HEK293 (cell line): ENCODE results near the gene INPP1.

Experiments used
- CTCF ChIA-PET: fragments of 350-600 bp; formaldehyde crosslinking; extraction: SDS; loops from one replicate; lab custom pipeline; 2021; ENCODE audit warnings: antibody characterized with exemption; lab: Yijun Ruan, JAX
- POLR2A ChIA-PET: fragments of 300-600 bp; formaldehyde crosslinking; extraction: SDS; loops from one replicate; lab custom pipeline; 2020; ENCODE audit warnings: antibody characterized with exemption, inconsistent platforms; lab: Yijun Ruan, JAX
- H3K27ac ChIP-seq: fragments of 200-500 bp; sonication (Bioruptor generic); 2 replicates; pipeline ENCODE4 v1.5.1; 2014; ENCODE audit warnings: low read depth, low read length, control low read depth, inconsistent platforms; ENCODE audit errors: extremely low read depth
- H3K36me3 ChIP-seq, 2 experiments: fragments of 200-500 bp in 1 of 2; sonication (Bioruptor generic) in 1 of 2; 1 replicate in 1 of 2; 2 replicates in 1 of 2; pipeline ENCODE4 v1.5.1; 2014 to 2017; ENCODE audit warnings: inconsistent platforms in 2 of 2, low read length in 2 of 2; ENCODE audit not compliant: control insufficient read depth in 2 of 2, insufficient read depth in 1 of 2
- H3K4me1 ChIP-seq: fragments of 200-500 bp; sonication (Bioruptor generic); 2 replicates; pipeline ENCODE4 v1.5.1; 2014; ENCODE audit warnings: mild to moderate bottlenecking, low read length, inconsistent platforms; ENCODE audit not compliant: control insufficient read depth, insufficient read depth
- H3K4me3 ChIP-seq: 2 replicates; pipeline ENCODE4 v1.5.1; 2011; ENCODE audit warnings: low read depth, mild to moderate bottlenecking, control low read depth, low read length, moderate library complexity
- H3K9me3 ChIP-seq: fragments of 200-500 bp; sonication (Bioruptor generic); 2 replicates; pipeline ENCODE4 v1.5.1; 2014; ENCODE audit warnings: low read depth, low read length, inconsistent platforms; ENCODE audit not compliant: control insufficient read depth, insufficient read depth
- CTCF ChIP-seq: fragments of 450-650 bp; formaldehyde crosslinking; IDR thresholded peaks from 2 replicates; pipeline ENCODE4 v1.5.1; 2016; ENCODE audit warnings: missing biosample characterization, missing genetic modification characterization
- ELK4 ChIP-seq: IDR thresholded peaks from 2 replicates; pipeline ENCODE4 v1.6.1; 2011; ENCODE audit warnings: mild to moderate bottlenecking, low read depth, low read length, borderline replicate concordance
- GFI1B ChIP-seq: fragments of 450-650 bp; formaldehyde crosslinking; IDR thresholded peaks from 2 replicates; pipeline ENCODE4 v1.5.1; 2016; ENCODE audit warnings: missing biosample characterization, missing genetic modification characterization
- GLI4 ChIP-seq: fragments of 450-650 bp; formaldehyde crosslinking; IDR thresholded peaks from 2 replicates; pipeline ENCODE4 v1.5.1; 2016; ENCODE audit warnings: missing biosample characterization, missing genetic modification characterization
- KLF16 ChIP-seq: fragments of 450-650 bp; formaldehyde crosslinking; IDR thresholded peaks from 2 replicates; pipeline ENCODE4 v1.5.1; 2017; ENCODE audit warnings: missing biosample characterization, missing genetic modification characterization
- PBX3 ChIP-seq: sonication (generic); formaldehyde crosslinking; IDR thresholded peaks from 2 replicates; pipeline ENCODE4 v1.8.1; 2022; ENCODE audit warnings: mild to moderate bottlenecking, moderate library complexity, missing genetic modification reagents
- SCRT1 ChIP-seq: fragments of 450-650 bp; formaldehyde crosslinking; IDR thresholded peaks from 2 replicates; pipeline ENCODE4 v1.5.1; 2016; ENCODE audit warnings: missing biosample characterization, missing genetic modification characterization, borderline replicate concordance
- SCRT2 ChIP-seq: fragments of 450-650 bp; formaldehyde crosslinking; IDR thresholded peaks from 2 replicates; pipeline ENCODE4 v1.5.1; 2016; ENCODE audit warnings: missing biosample characterization, missing genetic modification characterization
- ZBTB1 ChIP-seq: fragments of 450-650 bp; formaldehyde crosslinking; IDR thresholded peaks from 2 replicates; pipeline ENCODE4 v1.5.1; 2016; ENCODE audit warnings: missing biosample characterization, missing genetic modification characterization
- ZBTB48 ChIP-seq: fragments of 450-650 bp; formaldehyde crosslinking; IDR thresholded peaks from 2 replicates; pipeline ENCODE4 v1.5.1; 2016; ENCODE audit warnings: missing biosample characterization, missing genetic modification characterization
- ZFP41 ChIP-seq: fragments of 450-650 bp; formaldehyde crosslinking; IDR thresholded peaks from 2 replicates; pipeline ENCODE4 v1.5.1; 2016; ENCODE audit warnings: missing biosample characterization, missing genetic modification characterization, borderline replicate concordance
- ZNF132 ChIP-seq: fragments of 450-650 bp; formaldehyde crosslinking; IDR thresholded peaks from 2 replicates; pipeline ENCODE4 v1.5.1; 2017; ENCODE audit warnings: missing biosample characterization, missing genetic modification characterization, borderline replicate concordance
- ZNF292 ChIP-seq: fragments of 450-650 bp; formaldehyde crosslinking; IDR thresholded peaks from 2 replicates; pipeline ENCODE4 v1.5.1; 2016; ENCODE audit warnings: low read depth, missing biosample characterization, missing genetic modification characterization, borderline replicate concordance
- ZNF302 ChIP-seq: fragments of 450-650 bp; formaldehyde crosslinking; IDR thresholded peaks from 2 replicates; pipeline ENCODE4 v1.5.1; 2016; ENCODE audit warnings: missing biosample characterization, missing genetic modification characterization, low read depth
- ZNF335 ChIP-seq: fragments of 450-650 bp; formaldehyde crosslinking; conservative IDR thresholded peaks from 2 replicates; pipeline ENCODE4 v1.5.1; 2016; ENCODE audit warnings: missing biosample characterization, missing genetic modification characterization
- ZNF391 ChIP-seq: fragments of 450-650 bp; formaldehyde crosslinking; IDR thresholded peaks from 2 replicates; pipeline ENCODE4 v1.5.1; 2016; ENCODE audit warnings: low read depth, missing biosample characterization, missing genetic modification characterization, borderline replicate concordance
- ZNF404 ChIP-seq: fragments of 450-650 bp; formaldehyde crosslinking; IDR thresholded peaks from 2 replicates; pipeline ENCODE4 v1.5.1; 2017; ENCODE audit warnings: missing biosample characterization, missing genetic modification characterization
- ZNF555 ChIP-seq: fragments of 450-650 bp; formaldehyde crosslinking; conservative IDR thresholded peaks from 2 replicates; pipeline ENCODE4 v1.5.1; 2017; ENCODE audit warnings: missing biosample characterization, mild to moderate bottlenecking, missing genetic modification characterization, inconsistent platforms
- ZNF558 ChIP-seq: fragments of 450-650 bp; formaldehyde crosslinking; IDR thresholded peaks from 2 replicates; pipeline ENCODE4 v1.5.1; 2016; ENCODE audit warnings: missing biosample characterization, missing genetic modification characterization
- ZNF677 ChIP-seq: fragments of 450-650 bp; IDR thresholded peaks from 2 replicates; pipeline ENCODE4 v1.5.0; 2018; ENCODE audit warnings: missing biosample characterization, mild to moderate bottlenecking, missing genetic modification characterization, moderate library complexity
- ZNF792 ChIP-seq: fragments of 450-650 bp; formaldehyde crosslinking; IDR thresholded peaks from 2 replicates; pipeline ENCODE4 v1.5.1; 2016; ENCODE audit warnings: missing biosample characterization, missing genetic modification characterization
- ZXDB ChIP-seq: fragments of 450-650 bp; formaldehyde crosslinking; IDR thresholded peaks from 2 replicates; pipeline ENCODE4 v1.5.1; 2016; ENCODE audit warnings: missing biosample characterization, missing genetic modification characterization
- TF ChIP-seq, protein P1 (sequence below): fragments of 450-650 bp; formaldehyde crosslinking; IDR thresholded peaks from 2 replicates; pipeline ENCODE4 v1.5.1; 2017; ENCODE audit warnings: missing biosample characterization, missing genetic modification characterization
- TF ChIP-seq, protein P2 (sequence below): fragments of 450-650 bp; formaldehyde crosslinking; IDR thresholded peaks from 2 replicates; pipeline ENCODE4 v1.5.1; 2016; ENCODE audit warnings: missing biosample characterization, missing genetic modification characterization

The INPP1 gene

GRCh38 chr2:190344276-190344827, 963 bp downstream of the INPP1 start:
- Histone ChIP-seq H3K4me3 (peak overlapping the region; percentile 60), H3K9me3 (no peaks in the 10 kb centered on the region), H3K27ac (peak overlapping the region; percentile 89), H3K4me1 (0 out of 2 replicates have a peak, but pooled peaks cover 6% of the 10 kb centered on the region), H3K36me3 (peaks cover 0 to 6% of the 10 kb centered on the region in 2 experiments; a peak in 1 of 3 replicates)
- POLR2A ChIA-PET = interaction anchor here (0.5 to 1.9 kb wide), 3 partner anchors 13 to 304 kb away, joined by 4 to 11 read pairs (median 8); partner anchors contain the start of genes HIBCH and NAB1
- TF ChIP-seq GLI4 (tag by site-specific recombination) = no peak
- TF ChIP-seq, protein P1, sequence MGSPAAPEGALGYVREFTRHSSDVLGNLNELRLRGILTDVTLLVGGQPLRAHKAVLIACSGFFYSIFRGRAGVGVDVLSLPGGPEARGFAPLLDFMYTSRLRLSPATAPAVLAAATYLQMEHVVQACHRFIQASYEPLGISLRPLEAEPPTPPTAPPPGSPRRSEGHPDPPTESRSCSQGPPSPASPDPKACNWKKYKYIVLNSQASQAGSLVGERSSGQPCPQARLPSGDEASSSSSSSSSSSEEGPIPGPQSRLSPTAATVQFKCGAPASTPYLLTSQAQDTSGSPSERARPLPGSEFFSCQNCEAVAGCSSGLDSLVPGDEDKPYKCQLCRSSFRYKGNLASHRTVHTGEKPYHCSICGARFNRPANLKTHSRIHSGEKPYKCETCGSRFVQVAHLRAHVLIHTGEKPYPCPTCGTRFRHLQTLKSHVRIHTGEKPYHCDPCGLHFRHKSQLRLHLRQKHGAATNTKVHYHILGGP = no peak
- no peak for TF ChIP-seq ZFP41 (tag by site-specific recombination)
- no peak for TF ChIP-seq GFI1B (tag by site-specific recombination)
- no peak for TF ChIP-seq ZNF792 (tag by site-specific recombination)
- no peak for TF ChIP-seq ZBTB1
- peak; percentile 39; the same call in 1 of the 2 replicates for TF ChIP-seq ZBTB48 (tag by site-specific recombination)
- TF ChIP-seq CTCF (tag by site-specific recombination) = peak; percentile 78
- peak; percentile 60; the same call in 1 of the 2 replicates for TF ChIP-seq SCRT1 (tag by site-specific recombination)
- TF ChIP-seq ZNF335 = peak; percentile 81
- TF ChIP-seq SCRT2 (tag by site-specific recombination) = peak; percentile 92
- TF ChIP-seq ZNF677 (tag by site-specific recombination) = no peak
- CTCF ChIA-PET = interaction anchor here (0.6 to 1.4 kb wide), 8 partner anchors 10 to 465 kb away, joined by 3 to 11 read pairs (median 4); partner anchors contain the start of gene HIBCH

DNA sequence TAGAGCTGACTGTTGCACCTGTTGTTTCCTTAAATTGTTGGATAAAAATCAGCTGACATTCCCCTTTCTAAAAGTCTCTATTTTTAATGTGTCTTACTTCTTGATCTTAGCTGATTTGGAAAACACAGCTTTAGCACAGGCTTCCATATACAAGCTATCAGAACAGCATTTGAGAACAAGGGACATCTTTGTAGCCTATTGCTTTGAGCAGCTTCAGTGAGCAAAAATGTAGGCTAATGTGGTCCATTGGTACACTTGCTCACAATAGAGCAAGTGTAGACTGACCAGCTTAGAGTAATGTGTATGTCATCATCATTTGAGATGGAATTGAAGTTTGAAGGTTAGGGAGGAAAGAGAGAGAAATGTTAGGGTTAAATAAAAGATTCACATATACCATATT, 7.0 kb downstream of the INPP1 start:
- POLR2A ChIA-PET = no interaction called here
- peaks cover 0 to 6% of the 10 kb centered on the region in 2 experiments; a peak in 1 of 3 replicates for H3K36me3 ChIP-seq
- H3K4me3 ChIP-seq = no peak overlapping the region
- no peaks in the 10 kb centered on the region for H3K9me3 ChIP-seq
- H3K4me1 ChIP-seq = no peaks in the 10 kb centered on the region
- H3K27ac ChIP-seq = no peak overlapping the region
- TF ChIP-seq ZNF558 = no peak
- TF ChIP-seq, protein P1 = no peak
- no peak for TF ChIP-seq ZNF302 (tag by site-specific recombination)
- TF ChIP-seq ZNF292 (tag by site-specific recombination) = no peak
- TF ChIP-seq ZXDB = no peak
- TF ChIP-seq, all 188 proteins: peak for 0
- CTCF ChIA-PET = interaction anchor here (0.5 to 0.9 kb wide), 2 partner anchors 117 to 1839 kb away, joined by 3 to 7 read pairs; no protein-coding TSS in a partner anchor

GRCh38 chr2:190351955-190352354, 8.6 kb downstream of the INPP1 start:
- peaks cover 0 to under 1% of the 10 kb centered on the region in 2 experiments; a peak in 1 of 3 replicates for H3K36me3 ChIP-seq
- H3K9me3 ChIP-seq = no peaks in the 10 kb centered on the region
- no peak overlapping the region for H3K4me3 ChIP-seq
- no peak overlapping the region for H3K27ac ChIP-seq
- CTCF ChIA-PET = no interaction called here
- no peaks in the 10 kb centered on the region for H3K4me1 ChIP-seq
- POLR2A ChIA-PET = interaction anchor here (0.6 kb wide), 1 partner anchor 342 kb away, joined by 3 read pairs; no protein-coding TSS in a partner anchor
- TF ChIP-seq, protein P2, sequence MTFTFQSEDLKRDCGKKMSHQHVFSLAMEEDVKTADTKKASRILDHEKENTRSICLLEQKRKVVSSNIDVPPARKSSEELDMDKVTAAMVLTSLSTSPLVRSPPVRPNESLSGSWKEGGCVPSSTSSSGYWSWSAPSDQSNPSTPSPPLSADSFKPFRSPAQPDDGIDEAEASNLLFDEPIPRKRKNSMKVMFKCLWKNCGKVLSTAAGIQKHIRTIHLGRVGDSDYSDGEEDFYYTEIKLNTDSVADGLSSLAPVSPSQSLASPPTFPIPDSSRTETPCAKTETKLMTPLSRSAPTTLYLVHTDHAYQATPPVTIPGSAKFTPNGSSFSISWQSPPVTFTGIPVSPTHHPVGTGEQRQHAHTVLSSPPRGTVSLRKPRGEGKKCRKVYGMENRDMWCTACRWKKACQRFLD (tag by site-specific recombination) = no peak
- TF ChIP-seq ZNF132 (tag by site-specific recombination) (no peak), KLF16 (tag by site-specific recombination) (no peak), ZNF404 (tag by site-specific recombination) (no peak), ELK4 (no peak), ZNF555 (tag by site-specific recombination) (no peak), PBX3 (no peak), ZNF391 (tag by site-specific recombination) (no peak)
